Stimulated activated CD8-positive, alpha-beta memory T cell treated with anti-CD3 and anti-CD28 coated beads, Interleukin-7, amount 100 ng/mL, for 24 hours (primary cell): Measurements from ENCODE around the gene KIF18A.

Experiments used
- DNase-seq: peaks from one replicate; pipeline ENCODE4 v3.0.0-alpha.2; 2020; ENCODE audit warnings: low read depth

The KIF18A gene

DNA sequence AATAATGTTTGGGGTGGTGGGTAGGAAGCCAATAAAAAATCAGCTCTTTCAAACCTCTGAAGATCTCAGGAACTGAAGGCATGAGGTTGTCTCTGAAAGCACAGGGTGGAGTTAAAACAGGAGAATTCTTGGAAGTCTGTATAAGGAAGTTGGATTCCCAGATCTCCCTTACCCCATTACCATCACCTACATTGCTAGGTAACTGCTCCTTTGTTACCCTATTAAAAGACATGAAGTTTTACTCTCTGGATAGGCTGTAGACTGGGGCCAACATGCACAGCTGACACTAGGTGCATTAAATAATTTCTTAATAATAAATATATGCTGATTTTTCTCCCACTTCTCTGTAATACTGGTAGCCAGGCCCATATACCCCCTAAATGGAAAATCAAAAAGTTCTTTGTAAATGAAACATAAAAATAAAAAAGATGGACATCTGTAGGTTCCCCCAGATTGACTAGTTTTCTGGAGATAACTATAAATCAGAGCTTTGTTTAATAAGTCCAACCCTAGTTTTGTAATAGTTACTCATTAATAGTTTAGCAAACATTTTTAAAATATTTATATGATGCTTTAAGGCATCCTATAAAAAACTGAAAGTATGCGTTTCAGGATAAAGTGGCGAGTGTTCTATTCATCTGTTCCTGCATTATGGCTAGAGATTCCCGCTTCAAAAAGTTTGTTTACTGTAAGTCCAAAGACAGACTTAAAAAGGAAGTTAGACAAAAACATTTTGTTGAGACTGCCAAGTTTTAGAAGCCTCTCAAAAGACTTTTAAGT lies 63.8 kb downstream of the KIF18A start:
- DNase-seq = no peak

GRCh38 chr11:28040384-28040783 lies 67.6 kb downstream of the KIF18A start:
- DNase-seq = no peak

GRCh38 chr11:28038775-28039174 lies 69.2 kb downstream of the KIF18A start:
- DNase-seq = no peak

DNA sequence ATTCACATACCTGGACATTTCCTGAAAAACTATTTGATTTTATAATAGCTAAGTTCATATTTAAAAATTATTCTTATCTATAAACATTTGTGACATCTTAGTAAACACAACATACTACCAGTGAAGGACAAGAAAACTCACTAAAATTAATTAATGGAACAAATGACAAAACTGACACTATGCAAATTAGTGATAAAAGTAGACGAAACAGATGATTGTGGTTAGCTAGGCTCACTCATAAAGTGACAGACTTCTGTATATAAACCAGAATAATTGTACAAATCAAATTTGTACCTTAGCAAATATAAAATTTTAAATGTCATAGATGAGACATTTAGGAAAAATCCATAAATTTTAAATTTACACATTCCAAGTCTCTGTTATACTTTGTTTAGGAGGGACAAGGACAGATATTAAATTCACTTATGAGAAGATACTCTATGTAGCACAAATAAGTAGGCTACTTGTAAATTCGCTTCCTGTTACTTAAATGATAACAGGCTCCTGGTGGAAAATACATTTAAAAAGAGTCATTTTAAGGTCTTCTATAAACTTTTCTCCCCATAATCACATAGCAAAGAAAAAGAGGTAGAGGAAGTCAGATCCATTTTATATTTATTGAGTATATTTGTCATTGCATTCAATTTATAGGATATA lies 81.2 kb downstream of the KIF18A start:
- DNase-seq = no peak

GRCh38 chr11:28017816-28018215 lies 90.1 kb downstream of the KIF18A start:
- no peak for DNase-seq

GRCh38 chr11:28011813-28012212 lies 96.1 kb downstream of the KIF18A start:
- DNase-seq = no peak

- no peak for DNase-seq
These were observed 98.0 kb downstream of the KIF18A start for GRCh38 chr11:28009996-28010395.

GRCh38 chr11:28009388-28009787 lies 98.6 kb downstream of the KIF18A start:
- no peak for DNase-seq

GRCh38 chr11:28003615-28004014 lies 104.3 kb downstream of the KIF18A start:
- no peak for DNase-seq

DNA sequence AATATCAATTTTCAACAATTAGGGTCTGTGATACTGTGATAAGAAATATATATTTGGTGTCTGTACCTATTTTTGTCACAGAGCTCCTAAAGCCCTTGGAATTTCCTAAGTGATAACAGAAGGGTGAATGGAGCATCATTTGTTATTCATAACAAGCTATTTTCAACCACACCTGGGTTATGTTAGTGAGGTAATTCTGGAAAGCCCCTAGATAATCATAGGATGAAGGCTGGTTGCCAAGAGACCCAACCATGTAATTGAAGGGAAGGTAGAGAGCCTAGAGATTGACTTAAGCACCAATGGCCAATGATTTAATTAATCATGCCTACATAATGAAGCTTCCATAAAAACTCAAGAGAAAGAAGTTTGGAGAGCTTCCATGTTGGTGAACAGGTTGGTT lies 109.4 kb downstream of the KIF18A start:
- no peak for DNase-seq

DNA sequence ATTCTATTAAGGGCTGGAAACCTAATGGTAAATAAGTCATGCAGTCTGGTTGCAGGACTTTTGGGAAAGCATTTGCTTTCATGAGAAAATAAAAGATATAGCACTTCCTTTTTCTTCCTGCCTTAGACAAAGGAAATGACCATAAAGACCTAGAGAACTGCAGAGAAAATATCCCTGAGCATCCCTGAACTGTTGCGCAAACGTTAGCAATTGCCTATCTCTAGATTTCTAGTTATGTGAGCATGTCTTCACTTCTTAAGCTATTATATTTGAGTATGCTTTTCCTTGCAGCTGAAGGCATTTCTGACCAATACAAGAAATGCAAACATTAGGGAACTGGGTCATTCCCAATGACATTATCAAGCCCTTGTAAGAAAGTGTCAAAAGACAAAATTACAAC lies 110.6 kb downstream of the KIF18A start:
- DNase-seq = no peak

DNA sequence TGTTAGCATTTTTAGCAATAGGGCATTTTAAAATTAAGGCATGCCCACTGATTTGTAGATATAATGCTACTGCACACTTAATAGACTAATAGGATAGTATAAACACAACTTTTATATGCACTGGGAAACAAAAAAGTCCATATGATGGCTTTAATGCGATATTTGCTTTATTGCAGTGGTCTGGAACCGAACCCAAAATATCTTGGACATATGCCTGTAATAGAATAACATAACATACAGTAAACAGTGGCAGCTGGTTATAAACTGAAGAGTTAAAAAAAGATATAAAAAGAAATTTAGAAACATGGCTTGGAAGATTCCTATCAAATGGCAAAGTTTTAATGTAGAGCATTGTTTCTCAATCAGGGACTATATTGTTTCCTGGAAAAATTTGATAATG lies 111.9 kb downstream of the KIF18A start:
- no peak for DNase-seq

DNA sequence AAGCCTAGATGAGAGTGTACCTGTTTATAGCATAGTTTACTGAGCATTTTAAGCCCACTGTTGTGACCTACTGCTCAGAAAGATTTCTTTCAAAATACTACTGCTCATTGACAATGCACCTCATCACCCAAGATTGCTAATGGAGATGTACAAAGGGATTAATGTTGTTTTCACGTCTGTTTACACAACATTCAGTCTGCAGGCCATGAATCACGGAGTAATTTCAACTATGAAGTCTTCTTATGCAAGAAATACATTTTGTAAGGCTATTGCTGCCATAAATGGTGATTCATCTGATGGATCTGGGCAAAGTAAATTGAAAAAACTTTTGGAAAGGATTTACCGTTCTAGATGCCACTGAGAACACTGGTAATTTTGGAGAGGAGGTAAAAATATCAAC lies 112.9 kb downstream of the KIF18A start:
- no peak for DNase-seq

DNA sequence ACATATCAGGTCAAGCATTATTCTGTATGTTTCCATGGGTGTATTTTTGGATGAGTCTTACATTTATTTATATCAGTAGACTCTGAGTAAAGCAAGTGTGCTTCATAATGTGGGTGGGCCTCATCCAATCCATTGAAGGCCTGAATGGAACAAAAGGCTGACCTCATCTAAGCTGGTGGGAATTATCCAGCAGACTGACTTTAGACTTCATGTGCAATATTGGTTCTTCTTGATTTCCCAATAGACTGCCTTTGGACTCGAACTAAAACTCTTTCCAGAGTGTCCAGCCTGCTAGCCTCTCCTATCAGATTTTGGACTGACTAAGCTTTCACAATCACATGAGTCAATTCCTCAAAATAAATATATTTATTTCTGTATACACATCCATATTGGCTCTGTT lies 116.2 kb downstream of the KIF18A start:
- no peak for DNase-seq

DNA sequence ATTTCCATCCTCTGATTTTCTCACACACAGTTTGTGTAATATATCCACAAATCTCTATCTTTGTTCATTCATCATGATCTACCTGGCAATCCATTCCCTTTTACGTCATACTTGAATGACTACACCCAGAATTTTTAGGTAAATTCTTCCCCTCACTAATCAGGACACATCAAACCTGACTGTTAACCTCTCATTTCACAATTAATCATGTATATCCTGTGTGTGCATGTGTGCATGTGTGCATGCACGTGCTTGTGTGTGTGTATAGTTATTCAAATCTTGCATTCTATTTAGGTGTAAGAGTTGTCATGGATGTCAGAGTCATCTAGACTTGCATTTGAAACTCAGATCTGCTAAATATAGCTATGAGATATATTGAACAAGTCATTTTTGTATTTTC lies 130.4 kb downstream of the KIF18A start:
- no peak for DNase-seq

DNA sequence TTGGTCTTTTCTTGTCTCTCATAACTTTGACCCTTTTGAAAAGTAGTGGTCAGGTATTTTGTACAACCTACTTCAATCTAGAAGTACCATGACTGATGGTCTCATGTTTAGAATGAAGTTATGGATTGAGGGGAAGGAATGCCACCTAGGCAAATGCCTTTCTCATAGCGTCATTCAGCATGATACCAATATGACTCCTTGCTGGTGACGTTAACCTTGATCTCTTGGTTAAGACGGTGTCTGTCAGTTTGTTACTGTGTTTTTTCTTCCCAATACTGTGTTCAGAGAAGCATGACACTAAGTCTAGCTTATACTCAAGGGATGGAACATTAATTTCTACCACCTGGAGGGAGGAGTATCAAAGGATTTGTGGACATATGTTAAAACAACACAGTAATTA lies 130.9 kb downstream of the KIF18A start:
- no peak for DNase-seq

DNA sequence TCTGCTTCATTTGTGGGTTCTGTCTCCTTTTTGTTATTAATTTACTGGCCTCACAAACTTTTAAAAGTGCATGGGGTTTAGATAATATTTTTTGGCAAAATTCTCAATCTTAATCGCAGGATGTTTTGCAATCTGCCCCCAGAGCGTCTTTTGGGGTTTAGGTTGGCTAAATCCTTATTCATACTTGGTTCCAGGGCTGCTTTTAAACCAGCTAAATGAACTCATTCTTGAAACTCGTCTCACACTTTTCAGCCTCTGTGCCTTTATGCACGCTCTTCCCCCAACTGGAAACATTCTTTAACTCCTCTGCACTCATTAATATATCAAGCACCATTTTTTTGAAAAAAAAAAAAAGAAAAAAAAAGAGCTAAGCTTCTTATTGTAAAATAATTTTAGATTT lies 131.7 kb downstream of the KIF18A start:
- DNase-seq = no peak

DNA sequence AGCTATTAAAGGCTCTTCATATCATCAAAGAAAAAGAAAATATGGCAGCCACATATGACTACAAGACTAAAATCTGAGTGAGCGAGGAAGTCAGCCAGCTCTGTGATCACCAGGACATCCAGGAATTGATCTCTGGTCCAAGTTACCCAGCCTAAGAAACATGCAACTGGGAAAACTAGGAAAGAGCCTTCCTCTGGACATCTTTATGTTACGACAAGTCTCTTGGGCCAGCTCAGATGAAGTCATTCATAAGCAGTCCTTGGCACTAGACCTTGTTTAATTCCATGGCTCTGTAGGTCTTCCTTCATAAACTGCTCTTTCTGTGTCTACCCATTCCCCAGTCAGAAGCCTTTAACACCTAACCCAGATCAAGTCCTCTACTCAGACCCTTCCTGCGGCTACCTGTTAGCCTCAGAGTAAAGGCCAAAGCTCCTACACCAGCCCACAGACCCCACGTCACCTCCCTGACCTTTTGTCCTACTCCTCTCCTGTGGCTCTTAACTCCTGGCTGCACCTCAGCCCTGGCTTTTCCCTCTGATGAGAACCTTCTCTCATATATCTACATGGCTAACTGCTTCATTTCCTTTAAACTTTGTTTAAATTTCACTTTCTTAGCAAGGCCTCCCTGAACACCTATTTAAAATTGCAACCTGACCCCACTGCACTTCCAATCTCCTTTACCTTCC lies 134.0 kb downstream of the KIF18A start:
- DNase-seq = no peak

GRCh38 chr11:27972522-27973170 lies 135.3 kb downstream of the KIF18A start:
- DNase-seq = no peak

DNA sequence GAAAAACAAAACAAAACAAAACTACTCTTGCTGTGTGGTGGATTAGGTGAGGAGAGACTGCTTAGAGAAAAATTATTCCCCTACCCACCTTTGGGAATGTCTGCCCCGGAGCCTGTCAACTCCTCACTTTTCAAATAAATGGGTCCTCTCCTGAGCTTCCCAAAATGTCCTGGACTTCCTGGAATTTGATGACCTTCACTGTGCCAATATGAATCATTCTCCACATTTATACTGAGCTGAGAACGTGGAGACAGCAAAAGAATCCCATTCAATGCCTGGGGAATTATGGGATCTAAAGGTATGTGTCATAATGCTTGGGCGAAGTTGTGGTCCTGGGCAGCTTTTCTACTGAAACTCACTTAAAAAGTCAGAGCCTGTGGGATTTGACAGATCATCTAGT lies 136.8 kb downstream of the KIF18A start:
- no peak for DNase-seq
